AG04449 (cell line): ENCODE results near the gene GID4.
A peak's percentile ranks its signal among the peaks of the same experiment; 100 is the strongest.

ENCODE experiments used
- CTCF ChIA-PET: fragments of 350-600 bp; formaldehyde crosslinking; extraction: SDS; loops from one replicate; lab custom pipeline; 2021; ENCODE audit warnings: antibody characterized with exemption; lab: Yijun Ruan, JAX
- POLR2A ChIA-PET: fragments of 400-600, 350-600 bp; formaldehyde crosslinking; extraction: SDS; loops from one replicate; lab custom pipeline; 2020; ENCODE audit warnings: antibody characterized with exemption, inconsistent platforms; lab: Yijun Ruan, JAX
- DNase-seq: peaks from one replicate; pipeline ENCODE4 v3.0.0-alpha.2; 2010; ENCODE audit warnings: low read depth, low spot score
- H3K4me3 ChIP-seq: 2 replicates; pipeline ENCODE4 v1.5.1; 2011; ENCODE audit warnings: low read depth, mild to moderate bottlenecking, control low read depth, low read length
- CTCF ChIP-seq: IDR thresholded peaks from one replicate; pipeline ENCODE4 v1.5.1; 2011; ENCODE audit warnings: mild to moderate bottlenecking, moderate library complexity, low read length, control low read depth, inconsistent platforms; ENCODE audit not compliant: insufficient read depth; ENCODE audit errors: missing control alignments

GID4 gene

DNA sequence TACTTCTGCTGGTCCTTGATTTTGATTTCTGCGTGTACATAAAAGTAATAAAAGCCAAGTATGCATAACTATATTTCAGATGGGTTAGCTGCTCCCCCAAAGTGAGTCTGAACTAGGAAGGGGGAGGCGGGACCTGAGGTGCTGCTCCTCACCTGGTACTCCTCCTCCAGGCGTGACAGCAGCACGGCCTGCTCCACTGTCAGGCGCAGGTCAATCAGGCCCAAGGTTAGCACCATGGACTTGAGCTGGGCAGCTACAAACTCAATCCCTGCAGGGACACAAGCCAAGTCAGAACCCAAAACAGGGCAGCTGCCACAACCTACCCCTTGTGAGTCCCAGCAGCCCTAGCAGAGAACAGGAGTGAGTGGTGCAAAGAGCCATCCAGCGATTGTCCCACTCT is 18.2 kb upstream of the GID4 start:
- no peak for TF ChIP-seq CTCF
- ChIA-PET CTCF (interaction anchor here (0.7 to 4.6 kb wide), 3 partner anchors 12 to 129 kb away, joined by 3 to 30 read pairs (median 5); no protein-coding TSS in a partner anchor), POLR2A (no interaction called here)
- no peak overlapping the region for H3K4me3 ChIP-seq
- DNase-seq: no peak

DNA sequence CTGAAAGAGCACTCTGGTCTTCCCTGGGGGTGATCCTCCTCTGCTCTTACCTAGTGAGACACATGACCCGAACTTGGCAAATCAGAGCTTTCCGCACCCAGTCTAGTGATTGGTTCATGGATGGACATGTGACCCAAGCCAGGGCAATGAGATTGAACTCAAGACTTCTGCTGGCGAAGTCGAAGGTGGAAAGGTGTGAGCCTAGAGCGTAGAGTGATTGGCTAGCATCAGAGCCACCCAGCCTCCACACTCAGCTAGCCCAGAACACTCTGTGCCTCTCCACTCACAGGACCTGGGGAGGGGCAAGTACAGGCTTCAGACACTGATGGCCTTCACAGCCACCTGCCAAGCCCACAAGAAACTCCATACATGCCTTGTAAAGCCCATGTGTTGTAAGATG is 17.8 kb upstream of the GID4 start:
- no peak for DNase-seq
- TF ChIP-seq CTCF: no peak
- no peak overlapping the region for H3K4me3 ChIP-seq
- ChIA-PET CTCF (interaction anchor here (1.8 to 4.6 kb wide), 2 partner anchors 11 to 130 kb away, joined by 5 to 30 read pairs; no protein-coding TSS in a partner anchor), POLR2A (no interaction called here)

DNA sequence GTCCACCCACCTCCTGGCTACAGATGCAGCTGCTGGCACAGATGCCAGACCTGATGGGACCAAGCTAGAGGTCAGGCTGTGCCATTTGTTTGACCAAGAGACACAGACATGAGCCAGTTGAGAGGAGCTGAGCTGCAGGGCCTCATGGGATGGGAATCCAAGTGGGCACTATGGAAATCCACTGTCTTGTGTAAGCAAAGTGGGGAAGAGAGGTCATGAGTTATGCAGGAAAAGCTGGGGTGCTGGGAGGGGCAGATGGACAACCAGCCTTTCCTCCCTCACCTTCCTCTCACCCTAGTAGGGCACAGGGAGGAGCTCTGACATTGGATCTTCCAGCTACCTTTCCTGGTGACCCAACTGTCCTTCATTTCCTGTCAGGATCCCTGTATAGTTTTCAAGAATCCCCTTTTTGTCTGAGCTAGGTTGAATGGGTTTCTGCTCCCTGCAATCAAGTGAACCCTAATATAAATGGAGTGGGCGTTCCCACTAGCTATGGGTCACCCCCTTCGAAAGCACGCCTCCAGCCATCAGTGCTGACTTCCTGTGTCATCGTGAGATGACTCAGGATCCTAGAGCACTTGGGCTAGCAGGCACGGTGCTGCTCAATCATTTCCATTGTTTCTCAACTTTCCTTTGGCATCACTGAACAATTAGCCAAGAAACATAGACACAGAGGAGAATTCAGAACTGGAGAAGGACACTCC is 13.8 kb upstream of the GID4 start:
- CTCF ChIA-PET: interaction anchor here (0.6 to 4.9 kb wide), 10 partner anchors 8 to 383 kb away, joined by 3 to 25 read pairs (median 3); no protein-coding TSS in a partner anchor
- POLR2A ChIA-PET: no interaction called here
- DNase-seq: no peak
- no peak overlapping the region for H3K4me3 ChIP-seq
- TF ChIP-seq CTCF: no peak

- DNase-seq: peak; percentile 49
- ChIA-PET CTCF (interaction anchor here (0.6 to 4.9 kb wide), 11 partner anchors 8 to 384 kb away, joined by 3 to 25 read pairs (median 4); no protein-coding TSS in a partner anchor), POLR2A (no interaction called here)
These were observed 13.0 kb upstream of the GID4 start for GRCh38 chr17:18025945-18026776.

DNA sequence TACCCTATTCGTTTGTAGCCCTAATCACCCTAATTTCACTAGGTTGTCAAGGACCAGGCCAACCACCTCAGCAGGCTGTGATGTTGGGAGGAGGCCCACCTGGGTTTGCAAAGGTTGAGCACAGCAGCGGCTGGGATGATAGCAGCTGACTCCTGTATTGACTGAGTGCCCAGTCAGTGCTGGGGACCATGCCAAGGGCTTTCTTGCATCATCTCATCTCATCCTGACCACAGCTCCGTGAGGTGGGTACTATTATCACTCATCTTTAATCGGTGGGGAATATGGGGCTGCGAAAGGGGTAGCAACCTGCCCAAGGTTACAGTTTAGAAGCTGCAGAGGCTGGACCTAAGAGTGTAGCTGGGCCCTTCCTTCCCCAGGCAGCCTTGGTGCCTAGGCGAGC is 11.9 kb upstream of the GID4 start:
- no peak overlapping the region for H3K4me3 ChIP-seq
- no peak for TF ChIP-seq CTCF
- ChIA-PET POLR2A (no interaction called here), CTCF (interaction anchor here (1.3 to 4.9 kb wide), 6 partner anchors 9 to 136 kb away, joined by 3 to 25 read pairs (median 6); no protein-coding TSS in a partner anchor)
- DNase-seq: no peak

More at GRCh38 chr17:18025945-18026776, 13.0 kb upstream of the GID4 start:
- peak; percentile 8 for TF ChIP-seq CTCF
- no peak overlapping the region for H3K4me3 ChIP-seq
